ENCODE data around the gene LRRC7. TPM values are rescaled to one million over a fixed set of nuclear protein-coding genes. Genes with fewer than 3 reads are reported as not detected.

Gene LRRC7
- total RNA-seq, 1 donor from 2014 or later = not detected

GRCh38 chr1:69657971-69658370 lies 90.2 kb downstream of the LRRC7 start:
- no peak for DNase-seq (ENCODE audit: low spot score)
- TF ChIP-seq, protein P1, sequence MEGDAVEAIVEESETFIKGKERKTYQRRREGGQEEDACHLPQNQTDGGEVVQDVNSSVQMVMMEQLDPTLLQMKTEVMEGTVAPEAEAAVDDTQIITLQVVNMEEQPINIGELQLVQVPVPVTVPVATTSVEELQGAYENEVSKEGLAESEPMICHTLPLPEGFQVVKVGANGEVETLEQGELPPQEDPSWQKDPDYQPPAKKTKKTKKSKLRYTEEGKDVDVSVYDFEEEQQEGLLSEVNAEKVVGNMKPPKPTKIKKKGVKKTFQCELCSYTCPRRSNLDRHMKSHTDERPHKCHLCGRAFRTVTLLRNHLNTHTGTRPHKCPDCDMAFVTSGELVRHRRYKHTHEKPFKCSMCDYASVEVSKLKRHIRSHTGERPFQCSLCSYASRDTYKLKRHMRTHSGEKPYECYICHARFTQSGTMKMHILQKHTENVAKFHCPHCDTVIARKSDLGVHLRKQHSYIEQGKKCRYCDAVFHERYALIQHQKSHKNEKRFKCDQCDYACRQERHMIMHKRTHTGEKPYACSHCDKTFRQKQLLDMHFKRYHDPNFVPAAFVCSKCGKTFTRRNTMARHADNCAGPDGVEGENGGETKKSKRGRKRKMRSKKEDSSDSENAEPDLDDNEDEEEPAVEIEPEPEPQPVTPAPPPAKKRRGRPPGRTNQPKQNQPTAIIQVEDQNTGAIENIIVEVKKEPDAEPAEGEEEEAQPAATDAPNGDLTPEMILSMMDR (IDR thresholded peaks at IDR 0.05; ENCODE audit: unreplicated experiment) = no peak
- no peaks in the 10 kb centered on the region for H3K4me1 Mint-ChIP-seq (ENCODE audit: unreplicated experiment)
- H3K9me3 Mint-ChIP-seq (ENCODE audit: unreplicated experiment) = no peaks in the 10 kb centered on the region
- no peak overlapping the region for H3K4me3 Mint-ChIP-seq (ENCODE audit: unreplicated experiment)
- no peak overlapping the region for H3K27ac Mint-ChIP-seq (ENCODE audit: unreplicated experiment)
- no peaks in the 10 kb centered on the region for H3K27me3 Mint-ChIP-seq (ENCODE audit: unreplicated experiment)
- no peaks in the 10 kb centered on the region for H3K36me3 Mint-ChIP-seq (ENCODE audit: low read depth, unreplicated experiment)

DNA sequence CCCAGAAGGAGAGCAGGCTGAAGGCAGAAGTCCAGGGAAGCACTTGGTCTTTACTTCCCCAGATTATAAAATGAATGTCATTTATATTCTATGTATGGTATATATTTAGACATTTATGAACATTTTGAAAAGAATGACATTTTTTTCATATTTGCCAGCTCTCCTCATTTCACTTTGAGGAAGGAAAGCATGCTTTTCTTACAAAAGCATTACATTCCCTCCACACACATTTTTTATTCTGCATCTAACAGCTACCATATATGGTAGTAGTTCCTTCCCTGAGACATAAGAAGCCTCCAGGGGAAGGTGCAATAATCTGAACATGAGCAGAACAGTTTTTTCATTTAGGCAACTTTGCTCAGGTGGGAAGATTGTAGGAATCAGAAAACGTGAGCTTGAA lies 94.0 kb downstream of the LRRC7 start:
- TF ChIP-seq, protein P1 (IDR thresholded peaks at IDR 0.05; ENCODE audit: unreplicated experiment) = no peak
- Mint-ChIP-seq H3K27ac (ENCODE audit: unreplicated experiment) (no peak overlapping the region), H3K4me1 (ENCODE audit: unreplicated experiment) (no peaks in the 10 kb centered on the region), H3K9me3 (ENCODE audit: unreplicated experiment) (no peaks in the 10 kb centered on the region), H3K36me3 (ENCODE audit: low read depth, unreplicated experiment) (no peaks in the 10 kb centered on the region), H3K4me3 (ENCODE audit: unreplicated experiment) (no peak overlapping the region), H3K27me3 (ENCODE audit: unreplicated experiment) (no peaks in the 10 kb centered on the region)
- DNase-seq (ENCODE audit: low spot score) = no peak

DNA sequence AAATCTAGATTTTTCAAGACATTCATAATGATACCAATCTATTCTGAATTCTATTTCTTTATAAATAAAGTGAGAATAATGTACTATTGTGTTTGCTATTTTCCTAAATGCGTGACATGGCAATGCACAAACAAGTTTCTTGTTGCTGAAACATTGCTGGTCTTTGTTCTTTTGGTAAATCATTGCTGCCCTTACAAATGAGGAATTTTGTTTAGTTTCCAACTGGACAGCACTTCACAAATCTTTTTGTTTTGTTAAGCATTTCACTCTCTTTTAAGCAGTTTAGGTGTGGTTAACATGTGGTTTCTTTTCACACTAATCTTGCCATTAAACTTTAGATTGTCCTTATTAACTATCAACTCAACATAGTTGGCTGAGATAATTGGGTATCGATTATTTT lies 94.6 kb downstream of the LRRC7 start:
- Mint-ChIP-seq H3K4me1 (ENCODE audit: unreplicated experiment) (no peaks in the 10 kb centered on the region), H3K36me3 (ENCODE audit: low read depth, unreplicated experiment) (no peaks in the 10 kb centered on the region), H3K27me3 (ENCODE audit: unreplicated experiment) (no peaks in the 10 kb centered on the region), H3K27ac (ENCODE audit: unreplicated experiment) (no peak overlapping the region), H3K4me3 (ENCODE audit: unreplicated experiment) (no peak overlapping the region), H3K9me3 (ENCODE audit: unreplicated experiment) (no peaks in the 10 kb centered on the region)
- no peak for DNase-seq (ENCODE audit: low spot score)
- TF ChIP-seq, protein P1 (IDR thresholded peaks at IDR 0.05; ENCODE audit: unreplicated experiment) = no peak

- H3K36me3 Mint-ChIP-seq (ENCODE audit: low read depth, unreplicated experiment) = no peaks in the 10 kb centered on the region
- TF ChIP-seq, protein P1 (IDR thresholded peaks at IDR 0.05; ENCODE audit: unreplicated experiment) = no peak
- no peak overlapping the region for H3K27ac Mint-ChIP-seq (ENCODE audit: unreplicated experiment)
- H3K4me1 Mint-ChIP-seq (ENCODE audit: unreplicated experiment) = no peaks in the 10 kb centered on the region
- no peak for DNase-seq (ENCODE audit: low spot score)
- no peaks in the 10 kb centered on the region for H3K27me3 Mint-ChIP-seq (ENCODE audit: unreplicated experiment)
- H3K4me3 Mint-ChIP-seq (ENCODE audit: unreplicated experiment) = no peak overlapping the region
- H3K9me3 Mint-ChIP-seq (ENCODE audit: unreplicated experiment) = no peaks in the 10 kb centered on the region
Measured at GRCh38 chr1:69671363-69672010, 103.8 kb downstream of the LRRC7 start.

DNA sequence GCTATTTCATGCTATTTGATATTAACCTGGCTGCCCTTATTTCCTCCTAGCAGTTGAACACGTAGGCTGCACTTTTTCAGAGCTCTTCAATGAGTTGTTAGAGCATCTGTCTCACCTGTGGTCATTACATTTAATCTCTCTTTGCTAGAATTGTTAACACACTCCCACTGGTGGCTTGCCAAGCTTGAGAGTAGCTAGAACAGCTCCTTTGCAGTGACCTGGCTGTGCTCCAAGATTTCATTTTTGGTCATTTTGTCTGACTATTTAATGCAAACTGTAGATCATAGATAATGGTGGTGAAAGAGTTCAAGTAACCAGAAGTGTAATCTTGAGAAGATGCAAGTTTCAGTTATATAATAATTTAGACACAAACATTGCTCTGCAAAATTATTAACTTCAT lies 105.6 kb downstream of the LRRC7 start:
- no peak overlapping the region for H3K4me3 Mint-ChIP-seq (ENCODE audit: unreplicated experiment)
- TF ChIP-seq, protein P1 (IDR thresholded peaks at IDR 0.05; ENCODE audit: unreplicated experiment) = no peak
- no peaks in the 10 kb centered on the region for H3K36me3 Mint-ChIP-seq (ENCODE audit: low read depth, unreplicated experiment)
- H3K9me3 Mint-ChIP-seq (ENCODE audit: unreplicated experiment) = no peaks in the 10 kb centered on the region
- H3K27ac Mint-ChIP-seq (ENCODE audit: unreplicated experiment) = no peak overlapping the region
- H3K4me1 Mint-ChIP-seq (ENCODE audit: unreplicated experiment) = no peaks in the 10 kb centered on the region
- DNase-seq (ENCODE audit: low spot score) = no peak
- no peaks in the 10 kb centered on the region for H3K27me3 Mint-ChIP-seq (ENCODE audit: unreplicated experiment)

Measured in endothelial cell (in vitro differentiated cells).